Measurements from ENCODE around the gene TRAP1. TPM values are rescaled to one million over a fixed set of nuclear protein-coding genes. Genes with fewer than 3 reads are reported as not detected.

TRAP1 gene
- total RNA-seq, 4 donors from 2014 or later, result 40.1 to 89.7 (median 47.7) TPM

- TF ChIP-seq CTCF (IDR thresholded peaks at IDR 0.05; ENCODE audit: low read depth), result no peak
Measured at GRCh38 chr16:3612510-3613466, 104.5 kb downstream of the TRAP1 start.

GRCh38 chr16:3611146-3611975, 106.0 kb downstream of the TRAP1 start, which contains the start of gene SLX4:
Gene SLX4, minus strand, starts transcription at chr16:3611606. Its CDS starts 2,642 bp downstream, at chr16:3608964.
- TF ChIP-seq CTCF (IDR thresholded peaks at IDR 0.05; ENCODE audit: low read depth), result no peak

GRCh38 chr16:3610698-3611145, 106.6 kb downstream of the TRAP1 start:
- TF ChIP-seq CTCF (IDR thresholded peaks at IDR 0.05; ENCODE audit: low read depth), result no peak

GRCh38 chr16:3609895-3610697, 107.2 kb downstream of the TRAP1 start:
- no peak for TF ChIP-seq CTCF (IDR thresholded peaks at IDR 0.05; ENCODE audit: low read depth)

GRCh38 chr16:3608069-3608468, 109.3 kb downstream of the TRAP1 start:
- TF ChIP-seq CTCF (IDR thresholded peaks at IDR 0.05; ENCODE audit: low read depth), result no peak

Other genes starting within 250 kb of the TRAP1 start
- gene C16orf90, start 222.0 kb downstream of the TRAP1 start, total RNA-seq, result not detected
- gene CLUAP1, start 216.5 kb downstream of the TRAP1 start, total RNA-seq, result 10 to 100 TPM; 11.6 to 24.7 (median 19.7) TPM
- gene NLRC3, start 140.1 kb downstream of the TRAP1 start, total RNA-seq, result 1 to 10 TPM in 2 of 4 donors, under 1 TPM in 2; 0.49 to 1.5 (median 1.0) TPM
- gene SLX4, start 105.9 kb downstream of the TRAP1 start, total RNA-seq, result 1 to 10 TPM; 2.4 to 3.8 (median 2.8) TPM
- 10 to 100 TPM; 10.9 to 19.8 (median 15.6) TPM for gene DNASE1, start 62.8 kb downstream of the TRAP1 start, total RNA-seq
- gene CREBBP, start 163.2 kb upstream of the TRAP1 start, total RNA-seq, result 100 to 1,000 TPM in 1 of 4 donors, 10 to 100 TPM in 3; 61.2 to 119 (median 77.4) TPM